ENCODE data around the gene GUCY2D.

- TF ChIP-seq, protein P1, sequence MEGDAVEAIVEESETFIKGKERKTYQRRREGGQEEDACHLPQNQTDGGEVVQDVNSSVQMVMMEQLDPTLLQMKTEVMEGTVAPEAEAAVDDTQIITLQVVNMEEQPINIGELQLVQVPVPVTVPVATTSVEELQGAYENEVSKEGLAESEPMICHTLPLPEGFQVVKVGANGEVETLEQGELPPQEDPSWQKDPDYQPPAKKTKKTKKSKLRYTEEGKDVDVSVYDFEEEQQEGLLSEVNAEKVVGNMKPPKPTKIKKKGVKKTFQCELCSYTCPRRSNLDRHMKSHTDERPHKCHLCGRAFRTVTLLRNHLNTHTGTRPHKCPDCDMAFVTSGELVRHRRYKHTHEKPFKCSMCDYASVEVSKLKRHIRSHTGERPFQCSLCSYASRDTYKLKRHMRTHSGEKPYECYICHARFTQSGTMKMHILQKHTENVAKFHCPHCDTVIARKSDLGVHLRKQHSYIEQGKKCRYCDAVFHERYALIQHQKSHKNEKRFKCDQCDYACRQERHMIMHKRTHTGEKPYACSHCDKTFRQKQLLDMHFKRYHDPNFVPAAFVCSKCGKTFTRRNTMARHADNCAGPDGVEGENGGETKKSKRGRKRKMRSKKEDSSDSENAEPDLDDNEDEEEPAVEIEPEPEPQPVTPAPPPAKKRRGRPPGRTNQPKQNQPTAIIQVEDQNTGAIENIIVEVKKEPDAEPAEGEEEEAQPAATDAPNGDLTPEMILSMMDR (IDR thresholded peaks at IDR 0.05): no peak
- no peak for TF ChIP-seq EP300 (IDR thresholded peaks at IDR 0.05)
- no peak for TF ChIP-seq POLR2AphosphoS5 (IDR thresholded peaks at IDR 0.05)
Observed at GRCh38 chr17:8063761-8064534, 61.5 kb downstream of the GUCY2D start.

Data from suprapubic skin (tissue), 4 donors.